ENCODE measurements around the gene CDHR2. TPM values are rescaled to one million over a fixed set of nuclear protein-coding genes. Genes with fewer than 3 reads are reported as not detected.

The CDHR2 gene
- 0.20 TPM for polyA plus RNA-seq (2012; ENCODE audit: insufficient read depth, insufficient read length)

- no peak for DNase-seq (ENCODE audit: low read depth, low spot score)
- no peak within 1 kb of the TSS for H3K4me3 ChIP-seq (ENCODE audit: low read length)
Measured at GRCh38 chr5:176548967-176549444, at the start of gene CDHR2. Gene CDHR2, plus strand, starts transcription at chr5:176549342. Its CDS starts 16,011 bp downstream, at chr5:176565353.

GRCh38 chr5:176500511-176500910 is 48.6 kb upstream of the CDHR2 start:
- DNase-seq (ENCODE audit: low read depth, low spot score): no peak
- no peak overlapping the region for H3K4me3 ChIP-seq (ENCODE audit: low read length)

- no peak for DNase-seq (ENCODE audit: low read depth, low spot score)
- H3K4me3 ChIP-seq (ENCODE audit: low read length): no peak overlapping the region
Measured at GRCh38 chr5:176501333-176501732, 47.8 kb upstream of the CDHR2 start.

- DNase-seq (ENCODE audit: low read depth, low spot score): no peak
- no peak overlapping the region for H3K4me3 ChIP-seq (ENCODE audit: low read length)
Measured at GRCh38 chr5:176503496-176503895, 45.6 kb upstream of the CDHR2 start.

- no peak for DNase-seq (ENCODE audit: low read depth, low spot score)
Measured at GRCh38 chr5:176507911-176508310, 41.2 kb upstream of the CDHR2 start.

GRCh38 chr5:176508603-176509002 is 40.5 kb upstream of the CDHR2 start:
- no peak for DNase-seq (ENCODE audit: low read depth, low spot score)
- no peak overlapping the region for H3K4me3 ChIP-seq (ENCODE audit: low read length)

More at GRCh38 chr5:176507911-176508310, 41.2 kb upstream of the CDHR2 start:
- no peak overlapping the region for H3K4me3 ChIP-seq (ENCODE audit: low read length)

GRCh38 chr5:176513788-176514187 is 35.4 kb upstream of the CDHR2 start:
- no peak overlapping the region for H3K4me3 ChIP-seq (ENCODE audit: low read length)
- DNase-seq (ENCODE audit: low read depth, low spot score): no peak

GRCh38 chr5:176514244-176514950 is 34.7 kb upstream of the CDHR2 start:
- no peak for DNase-seq (ENCODE audit: low read depth, low spot score)
- no peak overlapping the region for H3K4me3 ChIP-seq (ENCODE audit: low read length)

- DNase-seq (ENCODE audit: low read depth, low spot score): no peak
- no peak overlapping the region for H3K4me3 ChIP-seq (ENCODE audit: low read length)
Measured at GRCh38 chr5:176515396-176515795, 33.7 kb upstream of the CDHR2 start.

- no peak overlapping the region for H3K4me3 ChIP-seq (ENCODE audit: low read length)
- DNase-seq (ENCODE audit: low read depth, low spot score): no peak
Measured at GRCh38 chr5:176517053-176517661, 32.0 kb upstream of the CDHR2 start.

- H3K4me3 ChIP-seq (ENCODE audit: low read length): no peak overlapping the region
- DNase-seq (ENCODE audit: low read depth, low spot score): no peak
Measured at GRCh38 chr5:176519810-176520720, 29.1 kb upstream of the CDHR2 start.

GRCh38 chr5:176521286-176521685 is 27.9 kb upstream of the CDHR2 start:
- no peak for DNase-seq (ENCODE audit: low read depth, low spot score)
- H3K4me3 ChIP-seq (ENCODE audit: low read length): no peak overlapping the region

- no peak for DNase-seq (ENCODE audit: low read depth, low spot score)
- no peak overlapping the region for H3K4me3 ChIP-seq (ENCODE audit: low read length)
Measured at GRCh38 chr5:176521699-176522263, 27.4 kb upstream of the CDHR2 start.

- H3K4me3 ChIP-seq (ENCODE audit: low read length): no peak overlapping the region
- DNase-seq (ENCODE audit: low read depth, low spot score): no peak
Measured at GRCh38 chr5:176524138-176524537, 25.0 kb upstream of the CDHR2 start.

- no peak overlapping the region for H3K4me3 ChIP-seq (ENCODE audit: low read length)
- DNase-seq (ENCODE audit: low read depth, low spot score): no peak
Measured at GRCh38 chr5:176524987-176525386, 24.2 kb upstream of the CDHR2 start.

- H3K4me3 ChIP-seq (ENCODE audit: low read length): no peak overlapping the region
- no peak for DNase-seq (ENCODE audit: low read depth, low spot score)
Measured at GRCh38 chr5:176525677-176526076, 23.5 kb upstream of the CDHR2 start.

- no peak overlapping the region for H3K4me3 ChIP-seq (ENCODE audit: low read length)
- DNase-seq (ENCODE audit: low read depth, low spot score): no peak
Measured at GRCh38 chr5:176526462-176526861, 22.7 kb upstream of the CDHR2 start.

GRCh38 chr5:176527246-176528222 is 21.6 kb upstream of the CDHR2 start:
- no peak overlapping the region for H3K4me3 ChIP-seq (ENCODE audit: low read length)
- no peak for DNase-seq (ENCODE audit: low read depth, low spot score)

Measured in Jurkat, Clone E6-1 (cell line).